ENCODE results near the gene NIT1.

DNA sequence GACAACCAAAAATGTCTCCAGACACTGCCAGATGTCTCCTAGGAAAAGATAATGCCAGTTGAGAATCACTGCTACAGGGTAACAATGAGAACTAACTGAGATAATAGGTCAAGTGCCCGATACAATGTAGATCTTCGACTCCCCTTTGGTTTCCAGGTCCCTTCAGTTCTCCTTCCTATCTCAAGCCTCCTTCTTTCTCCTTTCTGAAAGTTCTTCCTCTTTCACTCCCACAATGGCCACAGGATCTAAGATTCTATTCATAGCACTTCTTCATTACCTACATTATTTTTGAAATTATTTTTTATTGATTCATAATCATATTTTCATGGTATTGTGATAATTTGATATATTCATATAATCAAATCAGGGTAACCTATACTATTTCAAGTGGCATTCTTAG is 6.4 kb upstream of the NIT1 start:
- TF ChIP-seq, protein P1, sequence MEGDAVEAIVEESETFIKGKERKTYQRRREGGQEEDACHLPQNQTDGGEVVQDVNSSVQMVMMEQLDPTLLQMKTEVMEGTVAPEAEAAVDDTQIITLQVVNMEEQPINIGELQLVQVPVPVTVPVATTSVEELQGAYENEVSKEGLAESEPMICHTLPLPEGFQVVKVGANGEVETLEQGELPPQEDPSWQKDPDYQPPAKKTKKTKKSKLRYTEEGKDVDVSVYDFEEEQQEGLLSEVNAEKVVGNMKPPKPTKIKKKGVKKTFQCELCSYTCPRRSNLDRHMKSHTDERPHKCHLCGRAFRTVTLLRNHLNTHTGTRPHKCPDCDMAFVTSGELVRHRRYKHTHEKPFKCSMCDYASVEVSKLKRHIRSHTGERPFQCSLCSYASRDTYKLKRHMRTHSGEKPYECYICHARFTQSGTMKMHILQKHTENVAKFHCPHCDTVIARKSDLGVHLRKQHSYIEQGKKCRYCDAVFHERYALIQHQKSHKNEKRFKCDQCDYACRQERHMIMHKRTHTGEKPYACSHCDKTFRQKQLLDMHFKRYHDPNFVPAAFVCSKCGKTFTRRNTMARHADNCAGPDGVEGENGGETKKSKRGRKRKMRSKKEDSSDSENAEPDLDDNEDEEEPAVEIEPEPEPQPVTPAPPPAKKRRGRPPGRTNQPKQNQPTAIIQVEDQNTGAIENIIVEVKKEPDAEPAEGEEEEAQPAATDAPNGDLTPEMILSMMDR (IDR thresholded peaks at IDR 0.05) = no peak
- no peak for TF ChIP-seq POLR2A (IDR thresholded peaks at IDR 0.05)
